ENCODE results near the gene TTR.

TTR gene

DNA sequence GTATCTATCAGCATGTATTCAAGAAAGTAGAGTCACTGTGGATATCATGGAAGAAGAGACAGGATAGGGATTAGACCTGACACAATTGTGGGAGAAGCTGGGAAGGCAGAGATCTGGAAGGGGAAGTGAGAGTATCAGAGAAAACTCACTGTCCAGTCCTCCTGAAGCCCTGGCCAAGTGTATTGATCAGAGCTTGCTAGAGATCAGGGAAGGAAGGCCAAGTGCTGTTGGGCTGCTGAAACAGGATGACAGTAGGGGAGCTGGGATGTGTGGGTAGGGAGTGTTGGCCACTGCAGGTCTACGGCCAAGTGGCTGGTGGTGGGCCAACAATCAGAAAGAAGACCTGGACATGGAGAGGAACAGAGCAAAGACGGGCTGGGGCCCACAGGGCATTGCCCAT lies 26.3 kb upstream of the TTR start:
- Histone ChIP-seq H2AK5ac (ENCODE audit: low read length) (no peak overlapping the region), H3K4me2 (ENCODE audit: low read length) (no peak overlapping the region), H4K12ac (ENCODE audit: low read depth, low read length) (no peak overlapping the region), H2BK120ac (ENCODE audit: insufficient read depth, low read length, poor library complexity) (no peak overlapping the region), H3K27ac (ENCODE audit: low read depth, low read length) (no peak overlapping the region), H3K9me3 (ENCODE audit: insufficient read depth, low read depth, low read length) (no peaks in the 10 kb centered on the region), H3K23ac (ENCODE audit: low read length) (no peak overlapping the region), H3K18ac (ENCODE audit: low read length) (no peak overlapping the region), H2BK5ac (ENCODE audit: low read depth, low read length, poor library complexity) (no peak overlapping the region), H4K8ac (ENCODE audit: low read depth, low read length) (no peak overlapping the region), H3K79me2 (ENCODE audit: control insufficient read depth, insufficient read depth, low read length, poor library complexity) (no peaks in the 10 kb centered on the region), H3K14ac (ENCODE audit: low read length) (no peak overlapping the region), H3K27me3 (ENCODE audit: insufficient read depth, low read length) (no peaks in the 10 kb centered on the region), H3K4ac (ENCODE audit: low read depth, low read length) (no peak overlapping the region), H4K91ac (ENCODE audit: low read depth, low read length) (no peak overlapping the region), H3K79me1 (ENCODE audit: low read length) (no peaks in the 10 kb centered on the region), H3K4me1 (ENCODE audit: control insufficient read depth in 1 of 2, insufficient read depth in 2 of 2, low read length in 2 of 2) (no peaks in the 10 kb centered on the region), H2AFZ (ENCODE audit: insufficient read depth, low read length, poor library complexity) (no peak overlapping the region), H3K36me3 (ENCODE audit: control insufficient read depth in 1 of 2, insufficient read depth in 2 of 2, low read length in 2 of 2) (no peaks in the 10 kb centered on the region), H3K9ac (ENCODE audit: low read length) (no peak overlapping the region), H2BK12ac (ENCODE audit: low read length) (no peak overlapping the region), H3K4me3 (ENCODE audit: low read depth, low read length) (no peak overlapping the region)
- no peak for DNase-seq
- no CpG with 5 or more reads among the region's 2 CpGs for WGBS (ENCODE audit: extremely low coverage, insufficient coverage, insufficient read length)

DNA sequence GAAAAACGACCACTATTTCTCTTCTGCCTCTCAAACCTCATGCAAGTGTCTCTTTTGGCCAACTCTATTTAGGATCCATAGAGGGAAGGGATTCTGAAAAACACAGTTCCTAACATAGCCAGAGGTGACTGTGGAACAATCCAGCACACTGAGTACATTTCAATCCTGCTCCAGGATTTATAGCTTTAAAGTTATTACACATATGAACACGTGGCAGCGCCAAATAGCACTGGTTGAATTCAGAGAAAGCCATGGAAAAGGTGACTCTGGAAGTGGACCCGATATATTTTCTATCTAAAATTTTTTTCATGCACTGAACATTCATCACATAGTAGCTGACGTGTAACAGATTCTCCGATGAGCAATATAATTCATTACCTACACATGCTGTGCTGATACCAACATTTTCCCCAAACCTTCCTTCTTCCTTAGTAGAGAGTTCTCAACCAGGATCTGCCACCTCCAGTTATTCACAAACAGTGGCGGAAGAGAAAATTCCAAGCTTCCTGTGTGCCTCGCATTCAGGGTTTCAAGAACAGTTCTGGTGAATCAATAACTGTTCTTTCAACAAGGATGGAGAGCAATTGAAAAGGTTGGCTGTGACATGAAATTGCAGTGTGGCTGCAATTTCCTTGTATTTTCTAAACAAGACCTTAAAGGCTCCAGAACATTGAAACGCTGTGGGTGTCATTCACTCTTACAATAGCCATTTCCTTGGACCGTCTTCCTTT lies 25.7 kb upstream of the TTR start:
- DNase-seq, result no peak
- Histone ChIP-seq H4K91ac (ENCODE audit: low read depth, low read length) (no peak overlapping the region), H3K36me3 (ENCODE audit: control insufficient read depth in 1 of 2, insufficient read depth in 2 of 2, low read length in 2 of 2) (no peaks in the 10 kb centered on the region), H3K4ac (ENCODE audit: low read depth, low read length) (no peak overlapping the region), H2BK120ac (ENCODE audit: insufficient read depth, low read length, poor library complexity) (no peak overlapping the region), H3K23ac (ENCODE audit: low read length) (no peak overlapping the region), H2BK5ac (ENCODE audit: low read depth, low read length, poor library complexity) (no peak overlapping the region), H3K9ac (ENCODE audit: low read length) (no peak overlapping the region), H3K27ac (ENCODE audit: low read depth, low read length) (no peak overlapping the region), H3K27me3 (ENCODE audit: insufficient read depth, low read length) (no peaks in the 10 kb centered on the region), H2BK12ac (ENCODE audit: low read length) (no peak overlapping the region), H3K79me2 (ENCODE audit: control insufficient read depth, insufficient read depth, low read length, poor library complexity) (no peaks in the 10 kb centered on the region), H3K4me2 (ENCODE audit: low read length) (no peak overlapping the region), H3K4me3 (ENCODE audit: low read depth, low read length) (no peak overlapping the region), H2AK5ac (ENCODE audit: low read length) (no peak overlapping the region), H3K14ac (ENCODE audit: low read length) (no peak overlapping the region), H4K8ac (ENCODE audit: low read depth, low read length) (no peak overlapping the region), H3K79me1 (ENCODE audit: low read length) (no peaks in the 10 kb centered on the region), H2AFZ (ENCODE audit: insufficient read depth, low read length, poor library complexity) (no peak overlapping the region), H3K18ac (ENCODE audit: low read length) (no peak overlapping the region), H3K4me1 (ENCODE audit: control insufficient read depth in 1 of 2, insufficient read depth in 2 of 2, low read length in 2 of 2) (no peaks in the 10 kb centered on the region), H3K9me3 (ENCODE audit: insufficient read depth, low read depth, low read length) (no peaks in the 10 kb centered on the region), H4K12ac (ENCODE audit: low read depth, low read length) (no peak overlapping the region)
- no CpG with 5 or more reads among the region's 10 CpGs for WGBS (ENCODE audit: extremely low coverage, insufficient coverage, insufficient read length)

DNA sequence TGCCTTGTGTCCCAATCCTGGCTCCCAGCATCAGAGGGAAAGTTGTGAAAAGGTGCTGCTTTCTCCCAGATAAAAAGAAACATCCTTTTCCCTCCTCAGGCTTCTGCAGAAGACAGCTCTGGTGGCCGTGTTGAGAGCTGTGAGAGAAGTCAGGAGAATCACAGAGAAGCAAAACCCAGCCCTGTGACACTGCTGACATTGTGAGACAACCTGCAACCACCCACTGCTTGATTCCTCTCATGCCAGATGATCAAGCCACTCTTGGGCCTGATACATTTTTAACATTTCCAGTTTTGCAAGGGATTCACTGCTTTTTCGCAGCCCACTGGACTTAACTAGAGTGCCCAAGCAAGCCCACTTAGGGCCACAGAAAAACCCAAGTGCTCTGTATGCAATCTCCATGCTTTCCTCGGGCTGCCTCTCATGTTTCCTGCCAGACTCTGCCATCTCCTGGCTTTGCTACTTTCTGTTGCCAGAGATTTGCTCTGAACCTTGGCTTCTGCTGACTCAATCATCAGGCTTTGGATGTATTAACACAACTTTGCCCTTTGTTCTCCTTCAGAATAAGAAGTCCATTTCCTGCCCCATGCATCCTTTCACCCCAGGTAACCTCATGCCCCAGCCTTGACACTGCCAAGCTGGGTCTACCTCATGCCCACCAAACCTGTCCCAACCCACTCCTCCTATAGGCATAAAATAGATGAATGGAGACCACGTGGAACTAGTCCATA lies 24.9 kb upstream of the TTR start:
- Histone ChIP-seq H2AFZ (ENCODE audit: insufficient read depth, low read length, poor library complexity) (no peak overlapping the region), H3K4me2 (ENCODE audit: low read length) (no peak overlapping the region), H3K27me3 (ENCODE audit: insufficient read depth, low read length) (no peaks in the 10 kb centered on the region), H4K8ac (ENCODE audit: low read depth, low read length) (no peak overlapping the region), H2BK12ac (ENCODE audit: low read length) (no peak overlapping the region), H3K79me2 (ENCODE audit: control insufficient read depth, insufficient read depth, low read length, poor library complexity) (no peaks in the 10 kb centered on the region), H3K23ac (ENCODE audit: low read length) (no peak overlapping the region), H4K91ac (ENCODE audit: low read depth, low read length) (no peak overlapping the region), H2BK120ac (ENCODE audit: insufficient read depth, low read length, poor library complexity) (no peak overlapping the region), H3K9me3 (ENCODE audit: insufficient read depth, low read depth, low read length) (no peaks in the 10 kb centered on the region), H3K9ac (ENCODE audit: low read length) (no peak overlapping the region), H3K27ac (ENCODE audit: low read depth, low read length) (no peak overlapping the region), H4K12ac (ENCODE audit: low read depth, low read length) (no peak overlapping the region), H3K36me3 (ENCODE audit: control insufficient read depth in 1 of 2, insufficient read depth in 2 of 2, low read length in 2 of 2) (no peaks in the 10 kb centered on the region), H3K14ac (ENCODE audit: low read length) (no peak overlapping the region), H2BK5ac (ENCODE audit: low read depth, low read length, poor library complexity) (no peak overlapping the region), H3K4ac (ENCODE audit: low read depth, low read length) (no peak overlapping the region), H3K4me1 (ENCODE audit: control insufficient read depth in 1 of 2, insufficient read depth in 2 of 2, low read length in 2 of 2) (no peaks in the 10 kb centered on the region), H3K4me3 (ENCODE audit: low read depth, low read length) (no peak overlapping the region), H3K18ac (ENCODE audit: low read length) (no peak overlapping the region), H3K79me1 (ENCODE audit: low read length) (no peaks in the 10 kb centered on the region), H2AK5ac (ENCODE audit: low read length) (no peak overlapping the region)
- no peak for DNase-seq
- no CpG with 5 or more reads among the region's 4 CpGs for WGBS (ENCODE audit: extremely low coverage, insufficient coverage, insufficient read length)

DNA sequence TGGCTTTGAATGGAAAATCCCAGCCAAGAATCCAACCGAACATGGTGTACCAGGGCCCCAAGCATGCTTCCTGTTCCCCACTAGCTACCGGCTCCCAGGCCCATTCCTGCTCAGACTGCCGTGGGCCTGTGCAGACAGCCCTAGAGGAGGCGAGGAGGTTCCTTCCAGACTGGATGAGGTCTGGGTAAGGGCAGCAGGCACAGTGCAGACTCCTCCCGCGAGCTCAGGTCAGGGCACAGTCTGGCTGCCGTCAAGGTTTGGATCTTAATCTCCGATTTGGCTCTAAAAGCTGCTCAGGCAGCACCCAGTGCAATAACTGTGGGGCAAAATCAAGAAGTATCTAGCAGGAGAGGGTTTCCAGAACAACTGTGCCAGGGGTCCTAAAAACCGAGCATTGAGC lies 19.3 kb upstream of the TTR start:
- Histone ChIP-seq H3K14ac (ENCODE audit: low read length) (no peak overlapping the region), H3K4me2 (ENCODE audit: low read length) (no peak overlapping the region), H3K9me3 (ENCODE audit: insufficient read depth, low read depth, low read length) (no peaks in the 10 kb centered on the region), H3K9ac (ENCODE audit: low read length) (no peak overlapping the region), H4K91ac (ENCODE audit: low read depth, low read length) (no peak overlapping the region), H2AK5ac (ENCODE audit: low read length) (no peak overlapping the region), H3K4ac (ENCODE audit: low read depth, low read length) (no peak overlapping the region), H3K18ac (ENCODE audit: low read length) (no peak overlapping the region), H3K23ac (ENCODE audit: low read length) (no peak overlapping the region), H2BK120ac (ENCODE audit: insufficient read depth, low read length, poor library complexity) (no peak overlapping the region), H3K79me2 (ENCODE audit: control insufficient read depth, insufficient read depth, low read length, poor library complexity) (no peaks in the 10 kb centered on the region), H2AFZ (ENCODE audit: insufficient read depth, low read length, poor library complexity) (no peak overlapping the region), H3K4me1 (ENCODE audit: control insufficient read depth in 1 of 2, insufficient read depth in 2 of 2, low read length in 2 of 2) (no peaks in the 10 kb centered on the region), H2BK5ac (ENCODE audit: low read depth, low read length, poor library complexity) (no peak overlapping the region), H4K12ac (ENCODE audit: low read depth, low read length) (no peak overlapping the region), H3K27me3 (ENCODE audit: insufficient read depth, low read length) (no peaks in the 10 kb centered on the region), H3K27ac (ENCODE audit: low read depth, low read length) (no peak overlapping the region), H4K8ac (ENCODE audit: low read depth, low read length) (no peak overlapping the region), H3K4me3 (ENCODE audit: low read depth, low read length) (no peak overlapping the region), H3K36me3 (ENCODE audit: control insufficient read depth in 1 of 2, insufficient read depth in 2 of 2, low read length in 2 of 2) (no peaks in the 10 kb centered on the region), H3K79me1 (ENCODE audit: low read length) (no peaks in the 10 kb centered on the region), H2BK12ac (ENCODE audit: low read length) (no peak overlapping the region)
- WGBS (ENCODE audit: extremely low coverage, insufficient coverage, insufficient read length), result no CpG with 5 or more reads among the region's 9 CpGs
- no peak for DNase-seq
